ENCODE results near the gene COL1A2.

Gene COL1A2

GRCh38 chr7:94412762-94413322, 18.1 kb downstream of the COL1A2 start:
- no peak for DNase-seq

- no peak for DNase-seq
Measured at GRCh38 chr7:94414481-94414880, 19.8 kb downstream of the COL1A2 start.

GRCh38 chr7:94414980-94415379, 20.3 kb downstream of the COL1A2 start:
- DNase-seq = no peak

GRCh38 chr7:94417306-94417705, 22.6 kb downstream of the COL1A2 start:
- no peak for DNase-seq

- no peak for DNase-seq
Measured at GRCh38 chr7:94417901-94418300, 23.2 kb downstream of the COL1A2 start.

- no peak for DNase-seq
Measured at GRCh38 chr7:94418851-94419250, 24.2 kb downstream of the COL1A2 start.

- DNase-seq = no peak
Measured at GRCh38 chr7:94420328-94420727, 25.6 kb downstream of the COL1A2 start.

- no peak for DNase-seq
Measured at GRCh38 chr7:94421681-94422080, 27.0 kb downstream of the COL1A2 start.

- no peak for DNase-seq
Measured at GRCh38 chr7:94422136-94422535, 27.4 kb downstream of the COL1A2 start.

- no peak for DNase-seq
Measured at GRCh38 chr7:94422827-94423460, 28.2 kb downstream of the COL1A2 start.

GRCh38 chr7:94423863-94424735, 29.4 kb downstream of the COL1A2 start:
- DNase-seq = no peak

GRCh38 chr7:94425546-94425945, 30.9 kb downstream of the COL1A2 start:
- no peak for DNase-seq

GRCh38 chr7:94426980-94427875, 32.5 kb downstream of the COL1A2 start:
- DNase-seq = no peak

- no peak for DNase-seq
Measured at GRCh38 chr7:94429153-94429552, 34.5 kb downstream of the COL1A2 start.

GRCh38 chr7:94431176-94431575, 36.5 kb downstream of the COL1A2 start:
- DNase-seq = no peak

GRCh38 chr7:94431619-94432280, 37.1 kb downstream of the COL1A2 start:
- DNase-seq = no peak

GRCh38 chr7:94432281-94432670, 37.6 kb downstream of the COL1A2 start:
- no peak for DNase-seq

- DNase-seq = no peak
Measured at GRCh38 chr7:94432817-94433216, 38.1 kb downstream of the COL1A2 start.

- no peak for DNase-seq
Measured at GRCh38 chr7:94433224-94433623, 38.5 kb downstream of the COL1A2 start.

- DNase-seq = no peak
Measured at GRCh38 chr7:94434042-94434441, 39.3 kb downstream of the COL1A2 start.

GRCh38 chr7:94436018-94436604, 41.4 kb downstream of the COL1A2 start:
- peak; percentile 46 for DNase-seq

GRCh38 chr7:94436700-94437099, 42.0 kb downstream of the COL1A2 start:
- no peak for DNase-seq

Data from inflammatory macrophage treated with lipopolysaccharide for 4 hours (primary cell).